ENCODE data around the gene IL37. TPM values are rescaled to one million over a fixed set of nuclear protein-coding genes. Genes with fewer than 3 reads are reported as not detected.

Gene IL37
- 0.19 TPM in 1 of 2 replicates, not detected in the other for total RNA-seq

GRCh38 chr2:112910865-112911264 lies at the start of gene IL37:
Gene IL37 (plus strand): TSS chr2:112911165. CDS start chr2:112913013, 1,848 bp downstream.

Other genes starting within 250 kb of the IL37 start
- gene NT5DC4, start 190.1 kb upstream of the IL37 start, total RNA-seq = not detected in 2 replicates
- 6.2 and 12.2 TPM in 2 replicates for gene CKAP2L, start 146.6 kb upstream of the IL37 start, total RNA-seq
- gene IL1A, start 126.7 kb upstream of the IL37 start, total RNA-seq = 0.33 and 0.57 TPM in 2 replicates
- 0.19 and 0.33 TPM in 2 replicates for gene IL1B, start 74.4 kb upstream of the IL37 start, total RNA-seq
- not detected in 2 replicates for gene IL36G, start 66.8 kb downstream of the IL37 start, total RNA-seq
- gene IL36A, start 94.3 kb downstream of the IL37 start, total RNA-seq = not detected in 2 replicates
- not detected in 2 replicates for gene IL36B, start 141.7 kb downstream of the IL37 start, total RNA-seq
- not detected in 2 replicates for gene IL36RN, start 148.0 kb downstream of the IL37 start, total RNA-seq
- not detected in 2 replicates for gene IL1F10, start 156.8 kb downstream of the IL37 start, total RNA-seq
- gene IL1RN, start 216.4 kb downstream of the IL37 start, total RNA-seq = not detected in 2 replicates